NB4 (cell line): ENCODE data around the gene MAS1L.

Experiments used
- DNase-seq: peaks from one replicate; pipeline ENCODE4 v3.0.0; 2010; ENCODE audit warnings: low read depth
- H3K4me3 ChIP-seq: one replicate; pipeline ENCODE4 v1.5.1; 2011; ENCODE audit warnings: mild to moderate bottlenecking, low read depth, low read length, moderate library complexity
- MYC ChIP-seq: IDR thresholded peaks from 2 replicates; pipeline ENCODE4 v1.6.1; 2011; ENCODE audit warnings: low read depth, low read length
- POLR2A ChIP-seq: IDR thresholded peaks from 2 replicates; pipeline ENCODE4 v1.6.1; 2011; ENCODE audit warnings: mild to moderate bottlenecking; ENCODE audit not compliant: insufficient read length; ENCODE audit errors: extremely low read depth
- TF ChIP-seq, protein P1 (sequence below): IDR thresholded peaks from 2 replicates; pipeline ENCODE4 v1.6.1; 2011; ENCODE audit warnings: low read depth, low read length
- TF ChIP-seq, protein P2 (sequence below): IDR thresholded peaks from one replicate; pipeline ENCODE4 v1.5.1; 2012; ENCODE audit warnings: low read depth, low read length

Gene MAS1L

DNA sequence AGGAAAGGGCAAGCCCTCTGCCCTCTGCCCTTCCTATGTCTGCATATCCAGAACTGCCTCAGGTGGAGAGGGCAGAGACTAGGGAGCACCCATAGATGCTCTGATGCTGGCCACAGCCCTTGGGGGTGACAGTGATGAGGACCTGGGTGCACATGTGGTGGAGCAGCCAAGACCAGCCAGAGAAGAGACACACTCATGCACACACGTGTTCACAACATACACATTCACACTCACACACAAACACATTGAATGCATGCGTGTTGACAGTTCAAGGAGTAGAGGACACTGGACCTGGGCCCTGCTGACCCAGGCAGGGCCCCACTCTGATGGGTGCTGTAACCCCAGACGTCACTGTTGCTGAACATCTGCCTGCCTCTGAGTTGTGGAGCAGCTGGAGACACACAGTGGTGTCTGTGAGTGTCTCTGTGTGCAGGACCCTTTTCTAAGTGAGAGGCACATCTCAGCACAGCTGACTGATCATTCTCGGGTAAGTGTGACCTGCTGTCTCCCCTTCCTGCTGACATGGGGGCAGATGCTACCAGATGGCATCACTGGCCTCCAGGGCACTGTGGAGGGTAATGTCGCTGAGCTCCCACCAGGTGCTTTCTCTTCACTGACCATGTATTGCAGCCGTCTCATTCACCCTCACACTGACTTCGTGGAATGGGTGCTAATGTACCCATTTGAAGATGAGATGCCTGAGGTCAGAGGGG lies 30.1 kb upstream of the MAS1L start:
- no peak for DNase-seq
- no peak overlapping the region for H3K4me3 ChIP-seq
- TF ChIP-seq MYC: no peak
- no peak for TF ChIP-seq POLR2A
- TF ChIP-seq, protein P1, sequence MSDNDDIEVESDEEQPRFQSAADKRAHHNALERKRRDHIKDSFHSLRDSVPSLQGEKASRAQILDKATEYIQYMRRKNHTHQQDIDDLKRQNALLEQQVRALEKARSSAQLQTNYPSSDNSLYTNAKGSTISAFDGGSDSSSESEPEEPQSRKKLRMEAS: no peak
- TF ChIP-seq, protein P2, sequence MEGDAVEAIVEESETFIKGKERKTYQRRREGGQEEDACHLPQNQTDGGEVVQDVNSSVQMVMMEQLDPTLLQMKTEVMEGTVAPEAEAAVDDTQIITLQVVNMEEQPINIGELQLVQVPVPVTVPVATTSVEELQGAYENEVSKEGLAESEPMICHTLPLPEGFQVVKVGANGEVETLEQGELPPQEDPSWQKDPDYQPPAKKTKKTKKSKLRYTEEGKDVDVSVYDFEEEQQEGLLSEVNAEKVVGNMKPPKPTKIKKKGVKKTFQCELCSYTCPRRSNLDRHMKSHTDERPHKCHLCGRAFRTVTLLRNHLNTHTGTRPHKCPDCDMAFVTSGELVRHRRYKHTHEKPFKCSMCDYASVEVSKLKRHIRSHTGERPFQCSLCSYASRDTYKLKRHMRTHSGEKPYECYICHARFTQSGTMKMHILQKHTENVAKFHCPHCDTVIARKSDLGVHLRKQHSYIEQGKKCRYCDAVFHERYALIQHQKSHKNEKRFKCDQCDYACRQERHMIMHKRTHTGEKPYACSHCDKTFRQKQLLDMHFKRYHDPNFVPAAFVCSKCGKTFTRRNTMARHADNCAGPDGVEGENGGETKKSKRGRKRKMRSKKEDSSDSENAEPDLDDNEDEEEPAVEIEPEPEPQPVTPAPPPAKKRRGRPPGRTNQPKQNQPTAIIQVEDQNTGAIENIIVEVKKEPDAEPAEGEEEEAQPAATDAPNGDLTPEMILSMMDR: no peak

DNA sequence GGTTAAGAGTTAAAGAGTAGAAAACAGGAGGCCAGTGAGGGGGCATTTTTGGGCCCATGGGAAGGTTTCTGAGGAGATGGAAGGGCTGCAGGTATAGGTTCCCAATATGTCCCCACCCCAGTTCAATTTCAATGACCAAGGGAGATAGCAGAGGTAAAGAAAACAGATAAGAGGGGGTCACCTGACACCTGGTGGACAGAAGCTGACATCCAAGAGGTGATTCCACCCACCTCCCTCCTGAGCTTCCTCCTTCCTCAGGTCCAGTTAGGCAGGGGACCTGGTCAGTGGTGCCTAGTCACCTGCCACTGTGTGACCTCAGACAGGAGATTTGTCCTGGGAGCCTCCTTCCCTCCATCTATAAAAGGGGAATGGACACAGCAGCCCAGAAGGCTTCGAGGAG lies 29.5 kb upstream of the MAS1L start:
- no peak for DNase-seq
- H3K4me3 ChIP-seq: no peak overlapping the region
- TF ChIP-seq, protein P2: no peak
- TF ChIP-seq MYC: no peak
- TF ChIP-seq, protein P1: no peak
- no peak for TF ChIP-seq POLR2A

DNA sequence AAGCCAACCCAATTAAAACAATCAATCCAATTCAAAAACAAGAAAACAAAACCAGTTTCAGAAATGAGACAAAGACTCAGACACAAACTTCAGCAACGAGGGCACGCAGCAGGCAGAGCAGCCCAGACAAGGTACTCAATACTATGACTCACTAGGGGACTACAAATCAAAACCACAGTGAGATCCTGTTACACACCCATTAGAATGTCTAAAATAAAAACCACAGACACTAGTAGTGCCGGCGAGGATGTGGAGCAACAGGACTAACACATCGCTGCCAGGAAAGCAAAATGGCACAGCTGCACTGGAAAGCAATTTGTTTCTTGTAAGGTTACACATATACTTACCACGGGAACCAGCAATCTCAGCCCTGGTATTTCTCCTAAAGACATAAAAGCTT lies 28.4 kb upstream of the MAS1L start:
- DNase-seq: peak; percentile 72

DNA sequence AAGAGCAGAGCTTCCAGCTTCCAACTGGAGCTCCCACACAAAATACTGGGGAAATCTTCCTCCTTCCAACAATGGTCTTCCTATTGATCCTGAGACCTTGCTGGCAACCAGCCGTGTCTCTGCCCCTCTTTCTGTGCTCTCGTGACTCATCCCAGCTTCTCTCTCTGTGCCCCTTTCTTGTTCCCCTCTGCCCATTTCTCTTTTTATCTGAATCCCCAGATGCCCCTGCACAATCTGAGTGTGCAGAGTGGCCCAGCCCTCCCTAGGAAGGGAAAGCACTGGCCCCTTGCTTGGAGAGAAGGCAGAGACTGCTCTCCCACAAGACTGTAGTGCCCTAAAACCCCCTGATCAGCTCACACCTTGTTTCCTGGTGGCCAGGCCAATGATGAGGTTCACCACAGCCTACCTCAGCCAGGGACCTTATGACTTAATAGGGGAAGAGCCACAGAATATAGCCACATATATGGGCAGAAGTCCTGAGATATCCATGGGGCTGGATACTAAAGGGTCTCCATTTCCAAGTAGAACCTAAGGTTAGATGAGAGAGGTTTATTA lies 23.1 kb upstream of the MAS1L start:
- no peak overlapping the region for H3K4me3 ChIP-seq
- TF ChIP-seq MYC (no peak), POLR2A (no peak)
- TF ChIP-seq, protein P1: no peak
- TF ChIP-seq, protein P2: no peak
- DNase-seq: no peak

More for the DNA sequence above, 28.4 kb upstream of the MAS1L start:
- TF ChIP-seq POLR2A (no peak), MYC (no peak)
- TF ChIP-seq, protein P2: no peak
- TF ChIP-seq, protein P1: no peak
- H3K4me3 ChIP-seq: no peak overlapping the region

DNA sequence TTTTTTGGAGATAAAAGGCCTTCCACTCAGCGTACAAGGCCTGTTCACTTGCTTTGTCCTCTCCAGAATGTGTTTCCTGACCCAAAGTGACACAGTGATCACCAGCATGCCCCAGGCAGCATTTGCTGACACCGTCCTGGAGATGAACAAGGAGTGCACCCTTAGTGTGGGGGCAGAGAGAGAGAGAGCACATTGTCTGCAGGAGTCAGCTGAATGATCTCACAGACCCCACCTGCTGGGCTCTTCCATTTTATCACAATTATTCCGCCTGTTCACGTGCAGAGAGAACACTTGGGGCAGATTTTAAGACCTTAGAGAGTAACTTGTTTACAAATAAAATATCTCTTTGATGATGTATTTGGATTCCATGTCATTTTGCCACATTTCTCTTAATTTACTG lies 22.4 kb upstream of the MAS1L start:
- peak; percentile 36 for DNase-seq
- TF ChIP-seq, protein P1: no peak
- no peak for TF ChIP-seq POLR2A
- TF ChIP-seq, protein P2: peak; percentile 15
- TF ChIP-seq MYC: no peak

More for the DNA sequence above, 22.4 kb upstream of the MAS1L start:
- H3K4me3 ChIP-seq: no peak overlapping the region
